Type B pancreatic cell (in vitro differentiated cells): ENCODE measurements around the gene PPP1R13L. TPM values are rescaled to one million over a fixed set of nuclear protein-coding genes. Genes with fewer than 3 reads are reported as not detected.

Source experiments
- DNase-seq: peaks from one replicate; pipeline ENCODE4 v3.0.0; 2021; ENCODE audit warnings: mixed read lengths; ENCODE audit not compliant: unreplicated experiment; ENCODE audit errors: extremely low spot score
- H3K27ac Mint-ChIP-seq: 2 replicates; pipeline ENCODE4 v1.8.0; 2021; ENCODE audit warnings: mild to moderate bottlenecking, mixed read lengths
- H3K27me3 Mint-ChIP-seq: 2 replicates; pipeline ENCODE4 v1.8.0; 2021; ENCODE audit warnings: mixed read lengths
- H3K36me3 Mint-ChIP-seq: 2 replicates; pipeline ENCODE4 v1.8.0; 2021; ENCODE audit warnings: mixed read lengths
- H3K4me1 Mint-ChIP-seq: one replicate; pipeline ENCODE4 v1.8.0; 2021; ENCODE audit warnings: mixed read lengths; ENCODE audit not compliant: unreplicated experiment
- H3K4me3 Mint-ChIP-seq: 2 replicates; pipeline ENCODE4 v1.8.0; 2021; ENCODE audit warnings: mild to moderate bottlenecking, mixed read lengths
- H3K9me3 Mint-ChIP-seq: 2 replicates; pipeline ENCODE4 v1.8.0; 2021; ENCODE audit warnings: mixed read lengths
- CTCF ChIP-seq: fragments of 200-600 bp; sonication (generic); conservative IDR thresholded peaks from 2 replicates; pipeline ENCODE4 v1.5.0; 2021; ENCODE audit warnings: antibody characterized with exemption, mild to moderate bottlenecking
- total RNA-seq: library from RNA; stranded (reverse); gene quantifications from 2 replicates; pipeline ENCODE4 v1.2.1, GENCODE V29; 2021; ENCODE audit warnings: low replicate concordance

PPP1R13L gene
- total RNA-seq, 1 donor from 2014 or later, result 38.6 TPM

- no peaks in the 10 kb centered on the region for H3K27me3 Mint-ChIP-seq
- TF ChIP-seq CTCF, result no peak
- DNase-seq, result peak; percentile 100
- H3K27ac Mint-ChIP-seq, result peak within 1 kb of the TSS; percentile 95
- H3K36me3 Mint-ChIP-seq, result no peaks in the 10 kb centered on the region
- peak within 1 kb of the TSS; percentile 97 for H3K4me3 Mint-ChIP-seq
- H3K4me1 Mint-ChIP-seq, result peaks cover 8% of the 10 kb centered on the region
- H3K9me3 Mint-ChIP-seq, result no peaks in the 10 kb centered on the region
Measured at GRCh38 chr19:45370410-45371204, 34.3 kb downstream of the PPP1R13L start, which contains the start of gene ERCC2. Gene ERCC2 (minus strand): TSS chr19:45370573. CDS start chr19:45370540, 33 bp downstream.

- Mint-ChIP-seq H3K4me3 (peak overlapping the region; percentile 78), H3K36me3 (no peaks in the 10 kb centered on the region), H3K27me3 (no peaks in the 10 kb centered on the region), H3K9me3 (no peaks in the 10 kb centered on the region), H3K4me1 (peaks cover 8% of the 10 kb centered on the region), H3K27ac (no peak overlapping the region)
- DNase-seq, result no peak
- TF ChIP-seq CTCF, result no peak
Measured at GRCh38 chr19:45368737-45369340, 36.0 kb downstream of the PPP1R13L start.

- Mint-ChIP-seq H3K4me3 (peak overlapping the region; percentile 36), H3K27ac (no peak overlapping the region), H3K4me1 (peaks cover 8% of the 10 kb centered on the region), H3K27me3 (no peaks in the 10 kb centered on the region), H3K9me3 (no peaks in the 10 kb centered on the region), H3K36me3 (no peaks in the 10 kb centered on the region)
- TF ChIP-seq CTCF, result no peak
- no peak for DNase-seq
Measured at GRCh38 chr19:45368127-45368526, 36.7 kb downstream of the PPP1R13L start.

- Mint-ChIP-seq H3K27ac (no peak overlapping the region), H3K4me1 (peaks cover 3% of the 10 kb centered on the region), H3K4me3 (no peak overlapping the region), H3K9me3 (no peaks in the 10 kb centered on the region), H3K27me3 (no peaks in the 10 kb centered on the region), H3K36me3 (peaks cover 3% of the 10 kb centered on the region)
- DNase-seq, result no peak
- no peak for TF ChIP-seq CTCF
Measured at GRCh38 chr19:45364696-45365095, 40.2 kb downstream of the PPP1R13L start.

- peaks cover 3% of the 10 kb centered on the region for H3K36me3 Mint-ChIP-seq
- H3K9me3 Mint-ChIP-seq, result no peaks in the 10 kb centered on the region
- H3K27me3 Mint-ChIP-seq, result no peaks in the 10 kb centered on the region
- peaks cover 3% of the 10 kb centered on the region for H3K4me1 Mint-ChIP-seq
- DNase-seq, result no peak
- no peak overlapping the region for H3K27ac Mint-ChIP-seq
- H3K4me3 Mint-ChIP-seq, result no peak overlapping the region
- no peak for TF ChIP-seq CTCF
Measured at GRCh38 chr19:45363861-45364459, 40.9 kb downstream of the PPP1R13L start.
